K562 (cell line): ENCODE data around the gene RPUSD1. TPM values are rescaled to one million over a fixed set of nuclear protein-coding genes. Genes with fewer than 3 reads are reported as not detected.
A peak's percentile ranks its signal among the peaks of the same experiment; 100 is the strongest.
"Not testable (repeated sequence)": the region's sequence is repeated elsewhere in the genome, so short reads cannot be mapped to it uniquely, and the experiment has no call there.

Source experiments
- ATAC-seq: fragments of 200-7000 bp; cut with Tn5 transposase; 3 replicates; pipeline ENCODE4 v1.9.1; 2020; ENCODE audit warnings: moderate library complexity
- BruUV-seq: library from RNA; stranded (reverse); fragments of 400-500 nt; replicated peaks from 2 replicates; lab custom pipeline; 2021; lab: Mats Ljungman, UMichigan
- CTCF ChIA-PET: fragments of 300-600 bp; formaldehyde crosslinking; extraction: SDS; loops from one replicate; lab custom pipeline; 2021; ENCODE audit warnings: low intra/inter-chr PET ratio; lab: Yijun Ruan, JAX
- POLR2A ChIA-PET: fragments of 300-600, 350-650 bp; sonication (Branson Sonifier 250); formaldehyde crosslinking; extraction: SDS; loops from one replicate; lab custom pipeline; 2021; ENCODE audit warnings: antibody characterized with exemption, inconsistent platforms; lab: Yijun Ruan, JAX
- DNase-seq, 4 experiments: peaks; one replicate each; pipeline versions ENCODE4 v3.0.0 to v3.0.0-alpha.2; 2011 to 2018; ENCODE audit warnings: low spot score in 3 of 4, mixed read lengths in 3 of 4; ENCODE audit errors: extremely low read depth in 1 of 4
- FAIRE-seq: peaks from 2 replicates; lab custom pipeline; 2011; peaks lifted over from hg19 to GRCh38; lab: Jason Lieb, UNC
- H2AFZ ChIP-seq: 2 replicates; pipeline ENCODE4 v1.6.0; 2011; ENCODE audit warnings: low read depth, low read length, control low read depth, inconsistent platforms
- H3K27ac ChIP-seq: fragments of 200-600 bp; 3 replicates; pipeline ENCODE4 v1.8.0; 2011; ENCODE audit warnings: low read depth, mild to moderate bottlenecking, control low read depth, inconsistent platforms, low read length, moderate library complexity, mixed read lengths; ENCODE audit errors: extremely low read depth
- H3K27me3 ChIP-seq, 2 experiments: fragments of 300-600 bp in 1 of 2; 2 replicates in 1 of 2; 3 replicates in 1 of 2; pipeline versions ENCODE4 v1.6.0 to v1.8.0; 2011; ENCODE audit warnings: inconsistent platforms in 2 of 2, low read length in 2 of 2, mild to moderate bottlenecking in 1 of 2, mixed read lengths in 1 of 2, moderate library complexity in 1 of 2; ENCODE audit not compliant: control insufficient read depth in 2 of 2, insufficient read depth in 2 of 2
- H3K36me3 ChIP-seq: fragments of 300-600 bp; 3 replicates; pipeline ENCODE4 v1.8.0; 2011; ENCODE audit warnings: mild to moderate bottlenecking, low read length, inconsistent platforms; ENCODE audit not compliant: control insufficient read depth, insufficient read depth
- H3K4me1 ChIP-seq, 2 experiments: fragments of 200-600 bp in 1 of 2; replicated peaks in 1 of 2; 2 replicates in 1 of 2; 3 replicates in 1 of 2; pipeline versions ENCODE4 v1.5.1 to v1.8.0; 2011; ENCODE audit warnings: inconsistent platforms in 2 of 2, low read length in 2 of 2, mild to moderate bottlenecking in 1 of 2, mixed read lengths in 1 of 2, moderate library complexity in 1 of 2; ENCODE audit not compliant: control insufficient read depth in 2 of 2, insufficient read depth in 2 of 2
- H3K4me2 ChIP-seq: 2 replicates; pipeline ENCODE4 v1.6.1; 2011; ENCODE audit warnings: low read length, control low read depth, inconsistent platforms, mixed read lengths; ENCODE audit not compliant: insufficient read depth
- H3K4me3 ChIP-seq: fragments of 200-600 bp; sonication (generic), shearing (Covaris generic); 2 replicates; pipeline ENCODE4 v1.5.1; 2016; ENCODE audit warnings: control low read depth, inconsistent platforms
- H3K79me2 ChIP-seq: fragments of 200-600 bp; 3 replicates; pipeline ENCODE4 v1.8.0; 2011; ENCODE audit warnings: low read length, inconsistent platforms; ENCODE audit not compliant: control insufficient read depth, insufficient read depth
- H3K9ac ChIP-seq, 2 experiments: 2 replicates each; pipeline versions ENCODE4 v1.6.0 to v1.6.1; 2011; ENCODE audit warnings: low read depth in 2 of 2, low read length in 2 of 2, control low read depth in 1 of 2, inconsistent platforms in 1 of 2, mild to moderate bottlenecking in 1 of 2, mixed read lengths in 1 of 2; ENCODE audit not compliant: insufficient read depth in 1 of 2
- H3K9me1 ChIP-seq: one replicate; pipeline ENCODE4 v1.6.0; 2011; ENCODE audit warnings: inconsistent platforms, mild to moderate bottlenecking, low read length, moderate library complexity; ENCODE audit not compliant: control insufficient read depth, insufficient read depth
- H3K9me3 ChIP-seq: replicated peaks from 2 replicates; pipeline ENCODE4 v1.5.1; 2011; ENCODE audit warnings: low read depth, low read length, inconsistent platforms; ENCODE audit not compliant: control insufficient read depth, insufficient read depth
- H4K20me1 ChIP-seq: replicated peaks from 2 replicates; pipeline ENCODE4 v1.6.1; 2011; ENCODE audit warnings: low read length, inconsistent platforms, mixed read lengths; ENCODE audit not compliant: control insufficient read depth, insufficient read depth
- BHLHE40 ChIP-seq: IDR thresholded peaks from 2 replicates; pipeline ENCODE4 v1.6.1; 2011; ENCODE audit warnings: low read length, improper control_type of control experiment
- CBFA2T3 ChIP-seq: fragments of 450-650 bp; IDR thresholded peaks from 2 replicates; pipeline ENCODE4 v1.6.1; 2017
- L3MBTL2 ChIP-seq: fragments of 450-650 bp; IDR thresholded peaks from 2 replicates; pipeline ENCODE4 v1.6.1; 2016; ENCODE audit warnings: mild to moderate bottlenecking, moderate library complexity
- MAX ChIP-seq: sonication (generic); formaldehyde crosslinking; IDR thresholded peaks from 2 replicates; pipeline ENCODE4 v1.9.0; 2022; ENCODE audit warnings: mild to moderate bottlenecking, missing genetic modification reagents
- TCF3 ChIP-seq: sonication (generic); formaldehyde crosslinking; IDR thresholded peaks from 2 replicates; pipeline ENCODE4 v1.4.0; 2020; ENCODE audit warnings: mild to moderate bottlenecking, missing genetic modification reagents
- USF1 ChIP-seq: sonication (generic); formaldehyde crosslinking; IDR thresholded peaks from 2 replicates; pipeline ENCODE4 v1.9.0; 2022; ENCODE audit warnings: mild to moderate bottlenecking, missing genetic modification reagents
- ZFX ChIP-seq: sonication (generic); formaldehyde crosslinking; IDR thresholded peaks from 2 replicates; pipeline ENCODE4 v1.8.0; 2022; ENCODE audit warnings: mild to moderate bottlenecking, missing genetic modification reagents, moderate library complexity
- ZNF384 ChIP-seq: IDR thresholded peaks from 2 replicates; pipeline ENCODE4 v1.6.1; 2012; ENCODE audit warnings: low read depth, low read length, improper control_type of control experiment
- WGBS: fragments of 100-300 bp; shearing (Covaris generic); methylation state at CpG from one replicate; pipeline ENCODE4 v1.1.6; 2016; ENCODE audit warnings: low coverage, mixed read lengths; ENCODE audit not compliant: insufficient coverage; ENCODE audit errors: missing lambda C conversion rate; 5-methylcytosine and 5-hydroxymethylcytosine counted together
- in situ Hi-C: fragments of 300-500 bp; cut with MboI; formaldehyde crosslinking; loops from 4 replicates; pipeline ENCODE4 v1.15.0; 2018; ENCODE audit warnings: inconsistent platforms, mixed read lengths
- intact Hi-C: fragments of 100-400 bp; cut with micrococcal nuclease; formaldehyde crosslinking; loops from 2 replicates; pipeline ENCODE4 v1.14.2; 2022
- polyA plus RNA-seq, 8 experiments: library from polyadenylated mRNA; depleted of rRNA in 4 of 8; stranded (reverse) in 5 of 8; unstranded in 3 of 8; fragments of >200 nt; fragmentation: Nextera tagmentation in 2 of 8; fragmentation: Illumina TruSeq in 1 of 8; extraction: Ambion mirVana in 2 of 8; extraction: Trizol in 1 of 8; gene quantifications; 2 replicates each; pipeline versions ENCODE4 v1.2.1 to v1.2.3, GENCODE V29; 2011 to 2014; ENCODE audit warnings: inconsistent platforms in 1 of 8, missing spikeins in 1 of 8
- total RNA-seq, 7 experiments: library from RNA; depleted of rRNA in 6 of 7; stranded (reverse); fragments of >200 nt in 6 of 7; fragmentation: Illumina TruSeq in 2 of 7; extraction: Trizol in 2 of 7; gene quantifications; 2 replicates each; pipeline versions ENCODE4 v1.2.1 to v1.2.3, GENCODE V29; 2011 to 2021; ENCODE audit warnings: low replicate concordance in 1 of 7
- TF ChIP-seq, protein P1 (sequence below): fragments of 450-650 bp; IDR thresholded peaks from 2 replicates; pipeline ENCODE4 v1.6.1; 2016; ENCODE audit warnings: mild to moderate bottlenecking, moderate library complexity

Gene RPUSD1
- total and polyA plus RNA-seq, 9 of the 15 experiments (the other 6 are each of a cell fraction or from before 2014, with no cell fraction given), result 0.45 to 56.6 (median 12.0) TPM

DNA sequence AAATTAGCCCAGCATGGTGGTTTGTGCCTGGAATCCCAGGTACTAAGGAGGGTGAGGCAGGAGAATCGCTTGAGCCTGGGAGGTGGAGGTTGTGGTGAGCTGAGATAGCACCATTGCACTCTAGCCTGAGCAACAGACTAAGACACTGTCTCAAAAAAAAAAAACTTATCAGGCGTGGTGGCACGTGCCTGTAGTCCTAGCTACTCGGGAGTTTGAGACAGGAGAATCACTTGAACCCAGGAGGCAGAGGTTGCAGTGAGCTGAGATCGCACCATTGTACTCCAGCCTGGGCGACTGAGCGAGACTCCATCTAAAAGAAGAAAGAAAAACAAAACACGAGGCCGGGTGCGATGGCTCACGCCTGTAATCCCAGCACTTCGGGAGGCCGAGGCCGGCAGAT lies 45.3 kb downstream of the RPUSD1 start:
- 55% methylated on average over 14 of the region's 14 CpGs for WGBS
- H3K9me1 ChIP-seq, BruUV-seq, H3K27me3 ChIP-seq, H3K4me2 ChIP-seq, H2AFZ ChIP-seq, H3K4me3 ChIP-seq, H4K20me1 ChIP-seq, DNase-seq, CTCF ChIA-PET, H3K9me3 ChIP-seq, H3K27ac ChIP-seq, ATAC-seq, FAIRE-seq, intact Hi-C loops, H3K9ac ChIP-seq: not testable (repeated sequence)
- POLR2A ChIA-PET, result interaction anchor here (0.6 to 1.0 kb wide), 3 partner anchors 23 to 671 kb away, joined by 3 to 5 read pairs (median 3); no protein-coding TSS in a partner anchor
- Histone ChIP-seq H3K79me2 (peaks cover 15% of the 10 kb centered on the region), H3K36me3 (peaks cover 13% of the 10 kb centered on the region; the same call in 2 of the 3 replicates), H3K4me1 (peaks cover 11 to 67% of the 10 kb centered on the region in 2 experiments)
- in situ Hi-C loops, result loop anchor here (5.0 kb wide), 1 partner anchor 44 kb away; the partner anchor contains the start of genes CHTF18 and RPUSD1
- peak; percentile 89 for TF ChIP-seq L3MBTL2
- TF ChIP-seq CBFA2T3, result peak; percentile 24; the same call in 1 of the 2 replicates
- peak; percentile 46 for TF ChIP-seq USF1 (CRISPR knock-in tag)
- TF ChIP-seq, protein P1, sequence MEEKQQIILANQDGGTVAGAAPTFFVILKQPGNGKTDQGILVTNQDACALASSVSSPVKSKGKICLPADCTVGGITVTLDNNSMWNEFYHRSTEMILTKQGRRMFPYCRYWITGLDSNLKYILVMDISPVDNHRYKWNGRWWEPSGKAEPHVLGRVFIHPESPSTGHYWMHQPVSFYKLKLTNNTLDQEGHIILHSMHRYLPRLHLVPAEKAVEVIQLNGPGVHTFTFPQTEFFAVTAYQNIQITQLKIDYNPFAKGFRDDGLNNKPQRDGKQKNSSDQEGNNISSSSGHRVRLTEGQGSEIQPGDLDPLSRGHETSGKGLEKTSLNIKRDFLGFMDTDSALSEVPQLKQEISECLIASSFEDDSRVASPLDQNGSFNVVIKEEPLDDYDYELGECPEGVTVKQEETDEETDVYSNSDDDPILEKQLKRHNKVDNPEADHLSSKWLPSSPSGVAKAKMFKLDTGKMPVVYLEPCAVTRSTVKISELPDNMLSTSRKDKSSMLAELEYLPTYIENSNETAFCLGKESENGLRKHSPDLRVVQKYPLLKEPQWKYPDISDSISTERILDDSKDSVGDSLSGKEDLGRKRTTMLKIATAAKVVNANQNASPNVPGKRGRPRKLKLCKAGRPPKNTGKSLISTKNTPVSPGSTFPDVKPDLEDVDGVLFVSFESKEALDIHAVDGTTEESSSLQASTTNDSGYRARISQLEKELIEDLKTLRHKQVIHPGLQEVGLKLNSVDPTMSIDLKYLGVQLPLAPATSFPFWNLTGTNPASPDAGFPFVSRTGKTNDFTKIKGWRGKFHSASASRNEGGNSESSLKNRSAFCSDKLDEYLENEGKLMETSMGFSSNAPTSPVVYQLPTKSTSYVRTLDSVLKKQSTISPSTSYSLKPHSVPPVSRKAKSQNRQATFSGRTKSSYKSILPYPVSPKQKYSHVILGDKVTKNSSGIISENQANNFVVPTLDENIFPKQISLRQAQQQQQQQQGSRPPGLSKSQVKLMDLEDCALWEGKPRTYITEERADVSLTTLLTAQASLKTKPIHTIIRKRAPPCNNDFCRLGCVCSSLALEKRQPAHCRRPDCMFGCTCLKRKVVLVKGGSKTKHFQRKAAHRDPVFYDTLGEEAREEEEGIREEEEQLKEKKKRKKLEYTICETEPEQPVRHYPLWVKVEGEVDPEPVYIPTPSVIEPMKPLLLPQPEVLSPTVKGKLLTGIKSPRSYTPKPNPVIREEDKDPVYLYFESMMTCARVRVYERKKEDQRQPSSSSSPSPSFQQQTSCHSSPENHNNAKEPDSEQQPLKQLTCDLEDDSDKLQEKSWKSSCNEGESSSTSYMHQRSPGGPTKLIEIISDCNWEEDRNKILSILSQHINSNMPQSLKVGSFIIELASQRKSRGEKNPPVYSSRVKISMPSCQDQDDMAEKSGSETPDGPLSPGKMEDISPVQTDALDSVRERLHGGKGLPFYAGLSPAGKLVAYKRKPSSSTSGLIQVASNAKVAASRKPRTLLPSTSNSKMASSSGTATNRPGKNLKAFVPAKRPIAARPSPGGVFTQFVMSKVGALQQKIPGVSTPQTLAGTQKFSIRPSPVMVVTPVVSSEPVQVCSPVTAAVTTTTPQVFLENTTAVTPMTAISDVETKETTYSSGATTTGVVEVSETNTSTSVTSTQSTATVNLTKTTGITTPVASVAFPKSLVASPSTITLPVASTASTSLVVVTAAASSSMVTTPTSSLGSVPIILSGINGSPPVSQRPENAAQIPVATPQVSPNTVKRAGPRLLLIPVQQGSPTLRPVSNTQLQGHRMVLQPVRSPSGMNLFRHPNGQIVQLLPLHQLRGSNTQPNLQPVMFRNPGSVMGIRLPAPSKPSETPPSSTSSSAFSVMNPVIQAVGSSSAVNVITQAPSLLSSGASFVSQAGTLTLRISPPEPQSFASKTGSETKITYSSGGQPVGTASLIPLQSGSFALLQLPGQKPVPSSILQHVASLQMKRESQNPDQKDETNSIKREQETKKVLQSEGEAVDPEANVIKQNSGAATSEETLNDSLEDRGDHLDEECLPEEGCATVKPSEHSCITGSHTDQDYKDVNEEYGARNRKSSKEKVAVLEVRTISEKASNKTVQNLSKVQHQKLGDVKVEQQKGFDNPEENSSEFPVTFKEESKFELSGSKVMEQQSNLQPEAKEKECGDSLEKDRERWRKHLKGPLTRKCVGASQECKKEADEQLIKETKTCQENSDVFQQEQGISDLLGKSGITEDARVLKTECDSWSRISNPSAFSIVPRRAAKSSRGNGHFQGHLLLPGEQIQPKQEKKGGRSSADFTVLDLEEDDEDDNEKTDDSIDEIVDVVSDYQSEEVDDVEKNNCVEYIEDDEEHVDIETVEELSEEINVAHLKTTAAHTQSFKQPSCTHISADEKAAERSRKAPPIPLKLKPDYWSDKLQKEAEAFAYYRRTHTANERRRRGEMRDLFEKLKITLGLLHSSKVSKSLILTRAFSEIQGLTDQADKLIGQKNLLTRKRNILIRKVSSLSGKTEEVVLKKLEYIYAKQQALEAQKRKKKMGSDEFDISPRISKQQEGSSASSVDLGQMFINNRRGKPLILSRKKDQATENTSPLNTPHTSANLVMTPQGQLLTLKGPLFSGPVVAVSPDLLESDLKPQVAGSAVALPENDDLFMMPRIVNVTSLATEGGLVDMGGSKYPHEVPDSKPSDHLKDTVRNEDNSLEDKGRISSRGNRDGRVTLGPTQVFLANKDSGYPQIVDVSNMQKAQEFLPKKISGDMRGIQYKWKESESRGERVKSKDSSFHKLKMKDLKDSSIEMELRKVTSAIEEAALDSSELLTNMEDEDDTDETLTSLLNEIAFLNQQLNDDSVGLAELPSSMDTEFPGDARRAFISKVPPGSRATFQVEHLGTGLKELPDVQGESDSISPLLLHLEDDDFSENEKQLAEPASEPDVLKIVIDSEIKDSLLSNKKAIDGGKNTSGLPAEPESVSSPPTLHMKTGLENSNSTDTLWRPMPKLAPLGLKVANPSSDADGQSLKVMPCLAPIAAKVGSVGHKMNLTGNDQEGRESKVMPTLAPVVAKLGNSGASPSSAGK, result peak; percentile 90
- TF ChIP-seq ZFX (CRISPR knock-in tag), result 0 out of 2 replicates have a peak, but pooled peaks have one; percentile 16
- peak; percentile 63 for TF ChIP-seq MAX (CRISPR knock-in tag)
- peak; percentile 76 for TF ChIP-seq ZNF384
- TF ChIP-seq BHLHE40, result peak; percentile 82
- 0 out of 2 replicates have a peak, but pooled peaks have one; percentile 28 for TF ChIP-seq TCF3 (CRISPR knock-in tag)
